HG03175 (cell line): Measurements from ENCODE around the gene ANO8.
A peak's percentile ranks its signal among the peaks of the same experiment; 100 is the strongest.

ENCODE experiments used
- ATAC-seq: cut with Tn5 transposase; IDR thresholded peaks from one replicate; pipeline ENCODE4 v1.9.1; 2021; ENCODE audit warnings: mild to moderate bottlenecking, moderate library complexity; ENCODE audit not compliant: unreplicated experiment

ANO8 gene

GRCh38 chr19:17348700-17349099 is 14.0 kb upstream of the ANO8 start:
- ATAC-seq: no peak

- ATAC-seq: no peak
Measured at GRCh38 chr19:17347877-17348276, 13.2 kb upstream of the ANO8 start.

- ATAC-seq: no peak
Measured at GRCh38 chr19:17347361-17347760, 12.7 kb upstream of the ANO8 start.

- ATAC-seq: no peak
Measured at GRCh38 chr19:17346109-17346671, 11.5 kb upstream of the ANO8 start.

GRCh38 chr19:17341845-17342244 is 7.2 kb upstream of the ANO8 start:
- ATAC-seq: no peak

- no peak for ATAC-seq
Measured at GRCh38 chr19:17341386-17341785, 6.7 kb upstream of the ANO8 start.

- ATAC-seq: no peak
Measured at GRCh38 chr19:17340871-17341357, 6.3 kb upstream of the ANO8 start.

- no peak for ATAC-seq
Measured at GRCh38 chr19:17340302-17340870, 5.7 kb upstream of the ANO8 start.

GRCh38 chr19:17339088-17339741 is 4.6 kb upstream of the ANO8 start:
- ATAC-seq: no peak

- ATAC-seq: no peak
Measured at GRCh38 chr19:17338433-17339078, 3.9 kb upstream of the ANO8 start.

GRCh38 chr19:17337675-17338432 is 3.2 kb upstream of the ANO8 start:
- no peak for ATAC-seq

- peak; percentile 78 for ATAC-seq
Measured at GRCh38 chr19:17336872-17337674, 2.4 kb upstream of the ANO8 start, which contains the start of gene GTPBP3. Gene GTPBP3 (plus strand): TSS chr19:17337553. CDS start chr19:17337612, 59 bp downstream.

- no peak for ATAC-seq
Measured at GRCh38 chr19:17335575-17335974, 920 bp upstream of the ANO8 start.

GRCh38 chr19:17333611-17334413 is 843 bp downstream of the ANO8 start:
- ATAC-seq: no peak

GRCh38 chr19:17332677-17333581 is 1.7 kb downstream of the ANO8 start:
- no peak for ATAC-seq

- no peak for ATAC-seq
Measured at GRCh38 chr19:17332360-17332676, 2.3 kb downstream of the ANO8 start.

- no peak for ATAC-seq
Measured at GRCh38 chr19:17331045-17331558, 3.6 kb downstream of the ANO8 start.

GRCh38 chr19:17330262-17331044 is 4.2 kb downstream of the ANO8 start:
- ATAC-seq: no peak
